Measurements from ENCODE around the gene MBD6. TPM values are rescaled to one million over a fixed set of nuclear protein-coding genes. Genes with fewer than 3 reads are reported as not detected.

Gene MBD6
- total RNA-seq, 2 experiments from 2014 or later: 94.2 to 96.7 TPM

GRCh38 chr12:57520053-57520818, 2.4 kb upstream of the MBD6 start, which contains the start of gene DDIT3:
DDIT3 (minus strand) TSS chr12:57520514; CDS start chr12:57517406, 3,108 bp downstream.
- H3K9me3 Mint-ChIP-seq: no peaks in the 10 kb centered on the region
- peak; percentile 99 for DNase-seq
- peaks cover 54% of the 10 kb centered on the region for H3K4me1 Mint-ChIP-seq
- H3K27me3 Mint-ChIP-seq: no peaks in the 10 kb centered on the region
- peak within 1 kb of the TSS; percentile 100 for H3K27ac Mint-ChIP-seq
- POLR2A ChIA-PET: interaction anchor here (0.6 to 4.9 kb wide), 20 partner anchors 8 to 893 kb away, joined by 3 to 94 read pairs (median 4); partner anchors contain the start of genes ARHGAP9, DCTN2, INHBE and MARS1
- peak within 1 kb of the TSS; percentile 96 for H3K4me3 Mint-ChIP-seq
- ATAC-seq (ENCODE audit: low read depth): peak; percentile 65
- H3K36me3 Mint-ChIP-seq: peaks cover 29% of the 10 kb centered on the region

- Mint-ChIP-seq H3K27ac (peak overlapping the region; percentile 100), H3K27me3 (no peaks in the 10 kb centered on the region), H3K4me3 (peak overlapping the region; percentile 96), H3K36me3 (peaks cover 27% of the 10 kb centered on the region), H3K9me3 (no peaks in the 10 kb centered on the region), H3K4me1 (peaks cover 54% of the 10 kb centered on the region)
- DNase-seq (peak; percentile 55), ATAC-seq (ENCODE audit: low read depth) (no peak)
- POLR2A ChIA-PET: interaction anchor here (0.7 to 4.9 kb wide), 7 partner anchors 15 to 220 kb away, joined by 3 to 94 read pairs (median 10); partner anchors contain the start of genes ARHGAP9 and DCTN2
Observed at GRCh38 chr12:57521525-57522010, 1.1 kb upstream of the MBD6 start.

GRCh38 chr12:57522887-57523705, 472 bp downstream of the MBD6 start:
- DNase-seq (no peak), ATAC-seq (ENCODE audit: low read depth) (no peak)
- POLR2A ChIA-PET: interaction anchor here (1.2 to 2.6 kb wide), 3 partner anchors 24 to 64 kb away, joined by 5 to 11 read pairs (median 6); partner anchors contain the start of genes DCTN2 and GLI1
- Mint-ChIP-seq H3K9me3 (no peaks in the 10 kb centered on the region), H3K36me3 (peaks cover 21% of the 10 kb centered on the region), H3K27me3 (no peaks in the 10 kb centered on the region), H3K4me1 (peaks cover 46% of the 10 kb centered on the region), H3K4me3 (peak overlapping the region; percentile 97), H3K27ac (peak overlapping the region; percentile 95)

GRCh38 chr12:57523706-57524614, 1.3 kb downstream of the MBD6 start:
- Mint-ChIP-seq H3K27me3 (no peaks in the 10 kb centered on the region), H3K27ac (peak overlapping the region; percentile 95), H3K4me3 (peak overlapping the region; percentile 97), H3K36me3 (peaks cover 15% of the 10 kb centered on the region), H3K9me3 (no peaks in the 10 kb centered on the region), H3K4me1 (peaks cover 39% of the 10 kb centered on the region)
- DNase-seq: no peak
- no peak for ATAC-seq (ENCODE audit: low read depth)
- POLR2A ChIA-PET: interaction anchor here (0.7 to 2.6 kb wide), 9 partner anchors 10 to 217 kb away, joined by 3 to 11 read pairs (median 4); partner anchors contain the start of genes ARHGAP9, DCTN2 and GLI1

GRCh38 chr12:57524814-57525614, 2.4 kb downstream of the MBD6 start:
- POLR2A ChIA-PET: interaction anchor here (0.9 to 2.6 kb wide), 7 partner anchors 9 to 216 kb away, joined by 3 to 11 read pairs (median 4); partner anchors contain the start of genes ARHGAP9 and GLI1
- H3K27me3 Mint-ChIP-seq: no peaks in the 10 kb centered on the region
- ATAC-seq (ENCODE audit: low read depth) (no peak), DNase-seq (no peak)
- H3K9me3 Mint-ChIP-seq: no peaks in the 10 kb centered on the region
- peaks cover 11% of the 10 kb centered on the region for H3K36me3 Mint-ChIP-seq
- peak overlapping the region; percentile 97 for H3K4me3 Mint-ChIP-seq
- H3K27ac Mint-ChIP-seq: peak overlapping the region; percentile 95
- H3K4me1 Mint-ChIP-seq: peaks cover 34% of the 10 kb centered on the region

- peaks cover 10% of the 10 kb centered on the region for H3K36me3 Mint-ChIP-seq
- H3K9me3 Mint-ChIP-seq: no peaks in the 10 kb centered on the region
- peaks cover 34% of the 10 kb centered on the region for H3K4me1 Mint-ChIP-seq
- H3K27ac Mint-ChIP-seq: no peak overlapping the region
- H3K27me3 Mint-ChIP-seq: no peaks in the 10 kb centered on the region
- ATAC-seq (ENCODE audit: low read depth) (no peak), DNase-seq (no peak)
- H3K4me3 Mint-ChIP-seq: no peak overlapping the region
- POLR2A ChIA-PET: interaction anchor here (1.2 kb wide), 1 partner anchor 13 kb away, joined by 3 read pairs; no protein-coding TSS in a partner anchor
Observed at GRCh38 chr12:57525615-57526383, 3.2 kb downstream of the MBD6 start.

- Mint-ChIP-seq H3K9me3 (no peaks in the 10 kb centered on the region), H3K4me1 (peaks cover 29% of the 10 kb centered on the region), H3K4me3 (no peak overlapping the region), H3K27ac (peak overlapping the region; percentile 64), H3K27me3 (no peaks in the 10 kb centered on the region), H3K36me3 (peaks cover 14% of the 10 kb centered on the region)
- DNase-seq (no peak), ATAC-seq (ENCODE audit: low read depth) (no peak)
- POLR2A ChIA-PET: interaction anchor here (1.2 kb wide), 1 partner anchor 12 kb away, joined by 3 read pairs; no protein-coding TSS in a partner anchor
Observed at GRCh38 chr12:57526477-57527126, 4.0 kb downstream of the MBD6 start.

GRCh38 chr12:57527184-57527583, 4.6 kb downstream of the MBD6 start:
- Mint-ChIP-seq H3K4me3 (no peak overlapping the region), H3K27ac (no peak overlapping the region), H3K36me3 (peaks cover 14% of the 10 kb centered on the region), H3K4me1 (peaks cover 23% of the 10 kb centered on the region), H3K9me3 (no peaks in the 10 kb centered on the region), H3K27me3 (no peaks in the 10 kb centered on the region)
- POLR2A ChIA-PET: interaction anchor here (1.0 to 1.2 kb wide), 2 partner anchors 12 to 16 kb away, joined by 3 read pairs; no protein-coding TSS in a partner anchor
- DNase-seq (no peak), ATAC-seq (ENCODE audit: low read depth) (no peak)

GRCh38 chr12:57528176-57528575, 5.6 kb downstream of the MBD6 start:
- Mint-ChIP-seq H3K27ac (no peak overlapping the region), H3K4me3 (no peak overlapping the region), H3K36me3 (peaks cover 16% of the 10 kb centered on the region), H3K27me3 (no peaks in the 10 kb centered on the region), H3K9me3 (no peaks in the 10 kb centered on the region), H3K4me1 (peaks cover 19% of the 10 kb centered on the region)
- DNase-seq: no peak
- no peak for ATAC-seq (ENCODE audit: low read depth)
- POLR2A ChIA-PET: interaction anchor here (0.6 to 1.2 kb wide), 4 partner anchors 12 to 51 kb away, joined by 3 read pairs; no protein-coding TSS in a partner anchor

GRCh38 chr12:57528831-57529555, 6.4 kb downstream of the MBD6 start:
- no peaks in the 10 kb centered on the region for H3K9me3 Mint-ChIP-seq
- no peak overlapping the region for H3K27ac Mint-ChIP-seq
- H3K4me1 Mint-ChIP-seq: peaks cover 12% of the 10 kb centered on the region
- ATAC-seq (ENCODE audit: low read depth) (no peak), DNase-seq (no peak)
- H3K36me3 Mint-ChIP-seq: peaks cover 18% of the 10 kb centered on the region
- no peaks in the 10 kb centered on the region for H3K27me3 Mint-ChIP-seq
- no peak overlapping the region for H3K4me3 Mint-ChIP-seq
- POLR2A ChIA-PET: interaction anchor here (0.8 to 1.2 kb wide), 3 partner anchors 11 to 52 kb away, joined by 3 read pairs; no protein-coding TSS in a partner anchor
